HepG2 (cell line): ENCODE data around the gene PIP5KL1. TPM values are rescaled to one million over a fixed set of nuclear protein-coding genes. Genes with fewer than 3 reads are reported as not detected.

Experiments used
- GATAD1 ChIP-seq: IDR thresholded peaks from 2 replicates; pipeline ENCODE4 v1.6.1; 2016; ENCODE audit warnings: missing genetic modification reagents, missing compliant biosample characterization
- ISX ChIP-seq: sonication (generic); formaldehyde crosslinking; conservative IDR thresholded peaks from 2 replicates; pipeline ENCODE4 v1.5.0; 2020; ENCODE audit warnings: missing genetic modification reagents
- NR2C2 ChIP-seq: sonication (generic); formaldehyde crosslinking; IDR thresholded peaks from 2 replicates; pipeline ENCODE4 v1.4.0; 2020; ENCODE audit warnings: missing genetic modification reagents, mild to moderate bottlenecking, moderate library complexity, borderline replicate concordance
- PAWR ChIP-seq: sonication (generic); formaldehyde crosslinking; IDR thresholded peaks from 2 replicates; pipeline ENCODE4 v1.4.0; 2020; ENCODE audit warnings: missing genetic modification reagents, mild to moderate bottlenecking, borderline replicate concordance
- TMF1 ChIP-seq: sonication (generic); formaldehyde crosslinking; IDR thresholded peaks from 2 replicates; pipeline ENCODE4 v1.8.1; 2022; ENCODE audit warnings: low read depth, missing genetic modification reagents
- ZNF484 ChIP-seq: sonication (generic); formaldehyde crosslinking; IDR thresholded peaks from 2 replicates; pipeline ENCODE4 v1.5.1; 2020; ENCODE audit warnings: mild to moderate bottlenecking, low read depth, missing genetic modification reagents, borderline replicate concordance
- ZNF557 ChIP-seq: sonication (generic); formaldehyde crosslinking; IDR thresholded peaks from 2 replicates; pipeline ENCODE4 v1.4.0; 2020; ENCODE audit warnings: missing genetic modification reagents
- ZNF558 ChIP-seq: sonication (generic); formaldehyde crosslinking; IDR thresholded peaks from 2 replicates; pipeline ENCODE4 v1.9.0; 2022; ENCODE audit warnings: mild to moderate bottlenecking, missing genetic modification reagents, borderline replicate concordance
- ZNF749 ChIP-seq: sonication (generic); formaldehyde crosslinking; IDR thresholded peaks from 2 replicates; pipeline ENCODE4 v1.8.0; 2022; ENCODE audit warnings: mild to moderate bottlenecking, missing genetic modification reagents, moderate library complexity, borderline replicate concordance
- polyA plus RNA-seq, 8 experiments: library from polyadenylated mRNA; depleted of rRNA in 3 of 8; stranded (reverse) in 7 of 8; unstranded in 1 of 8; fragments of >200 nt; fragmentation: Illumina TruSeq in 4 of 8; extraction: Trizol in 4 of 8; gene quantifications; 2 replicates each; pipeline versions ENCODE4 v1.2.1 to v1.2.3, GENCODE V29; 2011 to 2016; ENCODE audit warnings: low read depth in 4 of 8, missing spikeins in 1 of 8, mixed read lengths in 1 of 8; ENCODE audit not compliant: insufficient read depth in 1 of 8
- total RNA-seq, 5 experiments: library from RNA; depleted of rRNA; stranded (reverse); fragments of >200 nt; fragmentation: Illumina TruSeq; extraction: Trizol; gene quantifications; 2 replicates each; pipeline ENCODE4 v1.2.3, GENCODE V29; 2016; ENCODE audit warnings: low read depth in 1 of 5
- TF ChIP-seq, protein P1 (sequence below): sonication (generic); formaldehyde crosslinking; conservative IDR thresholded peaks from 2 replicates; pipeline ENCODE4 v1.4.0; 2020; ENCODE audit warnings: missing genetic modification reagents
- TF ChIP-seq, protein P2 (sequence below), 2 experiments: sonication (generic) in 1 of 2; formaldehyde crosslinking in 1 of 2; IDR thresholded peaks; 2 replicates each; pipeline versions ENCODE4 v1.6.1 to v1.9.0; 2014 to 2022; ENCODE audit warnings: antibody characterized with exemption in 1 of 2, borderline replicate concordance in 1 of 2, inconsistent platforms in 1 of 2, low read depth in 1 of 2, missing genetic modification reagents in 1 of 2
- TF ChIP-seq, protein P3 (sequence below): sonication (generic); formaldehyde crosslinking; IDR thresholded peaks from 2 replicates; pipeline ENCODE4 v1.5.0; 2020; ENCODE audit warnings: mild to moderate bottlenecking, missing genetic modification reagents
- TF ChIP-seq, protein P4 (sequence below): sonication (generic); formaldehyde crosslinking; IDR thresholded peaks from 2 replicates; pipeline ENCODE4 v1.5.1; 2020; ENCODE audit warnings: missing genetic modification reagents, mild to moderate bottlenecking, borderline replicate concordance
- TF ChIP-seq, protein P5 (sequence below): sonication (generic); formaldehyde crosslinking; IDR thresholded peaks from 2 replicates; pipeline ENCODE4 v1.5.1; 2020; ENCODE audit warnings: mild to moderate bottlenecking, moderate library complexity, missing genetic modification reagents

Gene PIP5KL1
- total and polyA plus RNA-seq, 2 of the 13 experiments (the other 11 are each of a cell fraction or from before 2014, with no cell fraction given): 0.20 to 0.49 TPM

DNA sequence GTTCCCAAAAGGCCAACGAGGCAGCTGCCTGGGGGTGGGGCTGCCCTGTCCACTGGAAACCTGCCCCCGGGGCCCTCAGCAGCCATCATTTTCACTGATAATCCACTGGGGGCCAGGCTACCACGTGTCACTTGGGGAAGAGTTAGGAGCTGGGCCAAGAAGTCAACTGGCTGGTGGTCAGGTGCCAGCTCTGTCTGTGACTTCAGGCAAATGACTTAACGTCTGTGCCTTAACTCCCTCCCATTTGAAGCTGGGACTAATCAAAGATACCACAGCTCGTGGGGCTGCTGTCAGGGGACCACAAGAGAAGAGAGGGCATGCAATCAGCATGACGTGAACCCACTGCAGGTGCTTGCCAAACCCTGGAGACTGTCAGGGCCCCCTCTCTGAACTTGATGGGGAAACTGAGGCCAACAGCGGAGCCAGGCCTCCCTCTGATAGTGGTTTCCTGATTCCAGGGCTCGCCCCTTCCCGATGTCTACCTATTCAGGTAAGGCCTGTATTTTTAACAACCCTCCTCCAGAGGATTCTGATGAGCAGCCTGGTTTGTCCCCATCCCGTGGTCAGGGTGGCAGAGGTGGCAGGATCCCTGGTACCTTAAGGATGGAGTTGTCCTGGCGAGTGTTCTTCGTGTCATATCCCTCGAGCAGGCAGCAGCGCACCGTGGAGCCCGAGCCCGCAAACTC is 19.4 kb upstream of the PIP5KL1 start (continued):
- TF ChIP-seq, protein P1, sequence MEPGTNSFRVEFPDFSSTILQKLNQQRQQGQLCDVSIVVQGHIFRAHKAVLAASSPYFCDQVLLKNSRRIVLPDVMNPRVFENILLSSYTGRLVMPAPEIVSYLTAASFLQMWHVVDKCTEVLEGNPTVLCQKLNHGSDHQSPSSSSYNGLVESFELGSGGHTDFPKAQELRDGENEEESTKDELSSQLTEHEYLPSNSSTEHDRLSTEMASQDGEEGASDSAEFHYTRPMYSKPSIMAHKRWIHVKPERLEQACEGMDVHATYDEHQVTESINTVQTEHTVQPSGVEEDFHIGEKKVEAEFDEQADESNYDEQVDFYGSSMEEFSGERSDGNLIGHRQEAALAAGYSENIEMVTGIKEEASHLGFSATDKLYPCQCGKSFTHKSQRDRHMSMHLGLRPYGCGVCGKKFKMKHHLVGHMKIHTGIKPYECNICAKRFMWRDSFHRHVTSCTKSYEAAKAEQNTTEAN (CRISPR knock-in tag): no peak
- no peak for TF ChIP-seq ISX (CRISPR knock-in tag)
- TF ChIP-seq ZNF484 (CRISPR knock-in tag): peak; percentile 67; the same call in 1 of the 2 replicates
- TF ChIP-seq, protein P2, sequence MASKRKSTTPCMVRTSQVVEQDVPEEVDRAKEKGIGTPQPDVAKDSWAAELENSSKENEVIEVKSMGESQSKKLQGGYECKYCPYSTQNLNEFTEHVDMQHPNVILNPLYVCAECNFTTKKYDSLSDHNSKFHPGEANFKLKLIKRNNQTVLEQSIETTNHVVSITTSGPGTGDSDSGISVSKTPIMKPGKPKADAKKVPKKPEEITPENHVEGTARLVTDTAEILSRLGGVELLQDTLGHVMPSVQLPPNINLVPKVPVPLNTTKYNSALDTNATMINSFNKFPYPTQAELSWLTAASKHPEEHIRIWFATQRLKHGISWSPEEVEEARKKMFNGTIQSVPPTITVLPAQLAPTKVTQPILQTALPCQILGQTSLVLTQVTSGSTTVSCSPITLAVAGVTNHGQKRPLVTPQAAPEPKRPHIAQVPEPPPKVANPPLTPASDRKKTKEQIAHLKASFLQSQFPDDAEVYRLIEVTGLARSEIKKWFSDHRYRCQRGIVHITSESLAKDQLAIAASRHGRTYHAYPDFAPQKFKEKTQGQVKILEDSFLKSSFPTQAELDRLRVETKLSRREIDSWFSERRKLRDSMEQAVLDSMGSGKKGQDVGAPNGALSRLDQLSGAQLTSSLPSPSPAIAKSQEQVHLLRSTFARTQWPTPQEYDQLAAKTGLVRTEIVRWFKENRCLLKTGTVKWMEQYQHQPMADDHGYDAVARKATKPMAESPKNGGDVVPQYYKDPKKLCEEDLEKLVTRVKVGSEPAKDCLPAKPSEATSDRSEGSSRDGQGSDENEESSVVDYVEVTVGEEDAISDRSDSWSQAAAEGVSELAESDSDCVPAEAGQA (IDR thresholded peaks at IDR 0.05; ENCODE audit: low read depth): peak; percentile 4; the same call in 1 of the 2 replicates
- TF ChIP-seq, protein P2 (CRISPR knock-in tag; IDR thresholded peaks at IDR 0.05; ENCODE audit: borderline replicate concordance): no peak
- TF ChIP-seq ZNF558 (CRISPR knock-in tag): peak; percentile 38; the same call in 1 of the 2 replicates
- 0 out of 2 replicates have a peak, but pooled peaks have one; percentile 36 for TF ChIP-seq ZNF749 (CRISPR knock-in tag)
- TF ChIP-seq, protein P3, sequence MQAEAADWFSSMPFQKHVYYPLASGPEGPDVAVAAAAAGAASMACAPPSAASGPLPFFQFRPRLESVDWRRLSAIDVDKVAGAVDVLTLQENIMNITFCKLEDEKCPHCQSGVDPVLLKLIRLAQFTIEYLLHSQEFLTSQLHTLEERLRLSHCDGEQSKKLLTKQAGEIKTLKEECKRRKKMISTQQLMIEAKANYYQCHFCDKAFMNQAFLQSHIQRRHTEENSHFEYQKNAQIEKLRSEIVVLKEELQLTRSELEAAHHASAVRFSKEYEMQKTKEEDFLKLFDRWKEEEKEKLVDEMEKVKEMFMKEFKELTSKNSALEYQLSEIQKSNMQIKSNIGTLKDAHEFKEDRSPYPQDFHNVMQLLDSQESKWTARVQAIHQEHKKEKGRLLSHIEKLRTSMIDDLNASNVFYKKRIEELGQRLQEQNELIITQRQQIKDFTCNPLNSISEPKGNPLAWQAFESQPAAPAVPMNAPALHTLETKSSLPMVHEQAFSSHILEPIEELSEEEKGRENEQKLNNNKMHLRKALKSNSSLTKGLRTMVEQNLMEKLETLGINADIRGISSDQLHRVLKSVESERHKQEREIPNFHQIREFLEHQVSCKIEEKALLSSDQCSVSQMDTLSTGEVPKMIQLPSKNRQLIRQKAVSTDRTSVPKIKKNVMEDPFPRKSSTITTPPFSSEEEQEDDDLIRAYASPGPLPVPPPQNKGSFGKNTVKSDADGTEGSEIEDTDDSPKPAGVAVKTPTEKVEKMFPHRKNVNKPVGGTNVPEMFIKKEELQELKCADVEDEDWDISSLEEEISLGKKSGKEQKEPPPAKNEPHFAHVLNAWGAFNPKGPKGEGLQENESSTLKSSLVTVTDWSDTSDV (CRISPR knock-in tag): peak; percentile 75; the same call in 1 of the 2 replicates
- 0 out of 2 replicates have a peak, but pooled peaks have one; percentile 34 for TF ChIP-seq TMF1 (CRISPR knock-in tag)
- TF ChIP-seq GATAD1 (CRISPR knock-in tag): no peak
- no peak for TF ChIP-seq NR2C2 (CRISPR knock-in tag)
- 0 out of 2 replicates have a peak, but pooled peaks have one; percentile 6 for TF ChIP-seq ZNF557
- peak; percentile 22; the same call in 1 of the 2 replicates for TF ChIP-seq PAWR (CRISPR knock-in tag)
- TF ChIP-seq, protein P4, sequence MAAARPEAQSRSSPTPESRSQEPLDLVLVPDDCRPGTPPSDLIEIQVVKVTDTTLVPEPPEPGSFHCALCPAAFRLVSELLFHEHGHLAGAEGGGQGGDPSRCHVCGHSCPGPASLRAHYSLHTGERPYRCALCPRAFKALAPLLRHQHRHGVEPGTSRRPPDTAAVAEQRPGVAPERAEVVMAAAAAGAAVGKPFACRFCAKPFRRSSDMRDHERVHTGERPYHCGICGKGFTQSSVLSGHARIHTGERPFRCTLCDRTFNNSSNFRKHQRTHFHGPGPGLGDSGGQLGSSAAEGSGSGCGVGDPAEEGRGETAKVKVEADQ (CRISPR knock-in tag): no peak
- TF ChIP-seq, protein P5, sequence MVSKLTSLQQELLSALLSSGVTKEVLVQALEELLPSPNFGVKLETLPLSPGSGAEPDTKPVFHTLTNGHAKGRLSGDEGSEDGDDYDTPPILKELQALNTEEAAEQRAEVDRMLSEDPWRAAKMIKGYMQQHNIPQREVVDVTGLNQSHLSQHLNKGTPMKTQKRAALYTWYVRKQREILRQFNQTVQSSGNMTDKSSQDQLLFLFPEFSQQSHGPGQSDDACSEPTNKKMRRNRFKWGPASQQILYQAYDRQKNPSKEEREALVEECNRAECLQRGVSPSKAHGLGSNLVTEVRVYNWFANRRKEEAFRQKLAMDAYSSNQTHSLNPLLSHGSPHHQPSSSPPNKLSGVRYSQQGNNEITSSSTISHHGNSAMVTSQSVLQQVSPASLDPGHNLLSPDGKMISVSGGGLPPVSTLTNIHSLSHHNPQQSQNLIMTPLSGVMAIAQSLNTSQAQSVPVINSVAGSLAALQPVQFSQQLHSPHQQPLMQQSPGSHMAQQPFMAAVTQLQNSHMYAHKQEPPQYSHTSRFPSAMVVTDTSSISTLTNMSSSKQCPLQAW (CRISPR knock-in tag): 0 out of 2 replicates have a peak, but pooled peaks have one; percentile 35
